Measurements from ENCODE around the gene AGGF1.

DNA sequence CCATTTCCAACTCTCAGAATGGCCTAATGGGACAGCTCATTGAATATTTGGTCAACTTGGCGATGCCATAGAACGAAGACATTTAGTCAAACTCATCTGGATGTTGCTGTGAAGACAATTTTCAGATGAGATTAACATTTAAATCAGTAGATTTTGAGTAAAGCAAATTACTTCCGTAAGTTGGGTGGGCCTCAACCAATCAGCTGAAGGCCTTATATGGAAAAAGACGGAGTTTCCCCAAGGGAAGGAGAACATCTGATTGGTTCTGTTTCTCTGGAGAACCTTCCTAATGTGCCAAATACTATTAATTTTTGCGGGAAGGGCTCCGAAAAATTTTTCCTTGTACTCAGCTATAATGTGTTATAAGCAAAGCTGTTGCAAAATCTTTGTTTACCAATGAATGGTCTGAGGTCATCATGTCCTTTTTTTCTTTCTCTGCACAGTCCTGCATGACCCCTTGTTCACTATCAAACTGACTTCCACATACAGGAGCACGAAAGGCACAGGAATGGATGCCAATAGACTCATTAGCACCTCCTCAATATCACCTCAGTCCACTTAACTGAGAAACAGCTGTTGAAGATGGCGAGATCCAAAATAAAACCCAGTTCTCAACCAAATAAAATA is 49.6 kb upstream of the AGGF1 start:
- TF ChIP-seq, protein P1, sequence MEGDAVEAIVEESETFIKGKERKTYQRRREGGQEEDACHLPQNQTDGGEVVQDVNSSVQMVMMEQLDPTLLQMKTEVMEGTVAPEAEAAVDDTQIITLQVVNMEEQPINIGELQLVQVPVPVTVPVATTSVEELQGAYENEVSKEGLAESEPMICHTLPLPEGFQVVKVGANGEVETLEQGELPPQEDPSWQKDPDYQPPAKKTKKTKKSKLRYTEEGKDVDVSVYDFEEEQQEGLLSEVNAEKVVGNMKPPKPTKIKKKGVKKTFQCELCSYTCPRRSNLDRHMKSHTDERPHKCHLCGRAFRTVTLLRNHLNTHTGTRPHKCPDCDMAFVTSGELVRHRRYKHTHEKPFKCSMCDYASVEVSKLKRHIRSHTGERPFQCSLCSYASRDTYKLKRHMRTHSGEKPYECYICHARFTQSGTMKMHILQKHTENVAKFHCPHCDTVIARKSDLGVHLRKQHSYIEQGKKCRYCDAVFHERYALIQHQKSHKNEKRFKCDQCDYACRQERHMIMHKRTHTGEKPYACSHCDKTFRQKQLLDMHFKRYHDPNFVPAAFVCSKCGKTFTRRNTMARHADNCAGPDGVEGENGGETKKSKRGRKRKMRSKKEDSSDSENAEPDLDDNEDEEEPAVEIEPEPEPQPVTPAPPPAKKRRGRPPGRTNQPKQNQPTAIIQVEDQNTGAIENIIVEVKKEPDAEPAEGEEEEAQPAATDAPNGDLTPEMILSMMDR (IDR thresholded peaks at IDR 0.05), result no peak
- no peak for TF ChIP-seq POLR2A (IDR thresholded peaks at IDR 0.05)
